ENCODE data around the gene PAPPA. TPM values are rescaled to one million over a fixed set of nuclear protein-coding genes. Genes with fewer than 3 reads are reported as not detected.

The PAPPA gene
- total RNA-seq, 2 experiments from 2014 or later, result not detected

DNA sequence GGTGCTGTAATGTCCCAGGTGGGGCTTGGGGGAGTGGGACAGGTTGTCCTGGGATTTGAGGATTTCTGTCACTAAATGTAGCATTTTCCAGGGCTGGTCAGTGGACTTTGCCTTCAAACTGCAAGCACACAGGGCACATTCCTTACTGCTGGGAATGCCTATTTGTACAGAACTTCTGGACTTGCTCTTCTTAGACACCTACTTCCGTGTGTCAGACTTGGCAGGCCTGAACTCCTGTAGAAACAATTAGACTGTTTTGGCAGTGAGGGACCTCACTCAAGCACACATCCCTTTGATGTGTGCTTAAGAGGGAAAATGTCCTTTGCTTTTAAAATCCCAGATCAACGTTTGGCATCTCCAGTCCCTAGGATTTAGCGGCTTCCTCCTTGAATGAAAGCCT is 192.2 kb downstream of the PAPPA start:
- no peak overlapping the region for H3K4me3 ChIP-seq (ENCODE audit: low read depth, low read length, poor library complexity, severe bottlenecking)
- no peak overlapping the region for H3K27ac ChIP-seq (ENCODE audit: low read depth, low read length, poor library complexity, severe bottlenecking)
- no peak for DNase-seq (ENCODE audit: low spot score)
- H4K20me1 ChIP-seq (ENCODE audit: insufficient read depth, low read length), result no peaks in the 10 kb centered on the region
- TF ChIP-seq, protein P1, sequence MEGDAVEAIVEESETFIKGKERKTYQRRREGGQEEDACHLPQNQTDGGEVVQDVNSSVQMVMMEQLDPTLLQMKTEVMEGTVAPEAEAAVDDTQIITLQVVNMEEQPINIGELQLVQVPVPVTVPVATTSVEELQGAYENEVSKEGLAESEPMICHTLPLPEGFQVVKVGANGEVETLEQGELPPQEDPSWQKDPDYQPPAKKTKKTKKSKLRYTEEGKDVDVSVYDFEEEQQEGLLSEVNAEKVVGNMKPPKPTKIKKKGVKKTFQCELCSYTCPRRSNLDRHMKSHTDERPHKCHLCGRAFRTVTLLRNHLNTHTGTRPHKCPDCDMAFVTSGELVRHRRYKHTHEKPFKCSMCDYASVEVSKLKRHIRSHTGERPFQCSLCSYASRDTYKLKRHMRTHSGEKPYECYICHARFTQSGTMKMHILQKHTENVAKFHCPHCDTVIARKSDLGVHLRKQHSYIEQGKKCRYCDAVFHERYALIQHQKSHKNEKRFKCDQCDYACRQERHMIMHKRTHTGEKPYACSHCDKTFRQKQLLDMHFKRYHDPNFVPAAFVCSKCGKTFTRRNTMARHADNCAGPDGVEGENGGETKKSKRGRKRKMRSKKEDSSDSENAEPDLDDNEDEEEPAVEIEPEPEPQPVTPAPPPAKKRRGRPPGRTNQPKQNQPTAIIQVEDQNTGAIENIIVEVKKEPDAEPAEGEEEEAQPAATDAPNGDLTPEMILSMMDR (conservative IDR thresholded peaks at IDR 0.05; ENCODE audit: low read length), result no peak
- TF ChIP-seq EZH2phosphoT487 (IDR thresholded peaks at IDR 0.05; ENCODE audit: borderline replicate concordance, low read depth, low read length), result no peak
- no peaks in the 10 kb centered on the region for H3K4me1 ChIP-seq (ENCODE audit: insufficient read depth, low read length, poor library complexity, severe bottlenecking)
- no peak overlapping the region for H2AFZ ChIP-seq (ENCODE audit: low read length)
- POLR2A ChIA-PET, result no interaction called here
- no peaks in the 10 kb centered on the region for H3K9me3 ChIP-seq (ENCODE audit: low read length)
- BruUV-seq (replicated peaks), result no TSS peak
- CTCF ChIA-PET (ENCODE audit: unreplicated experiment), result no interaction called here
- no peak overlapping the region for H3K4me2 ChIP-seq (ENCODE audit: low read length)
- no peaks in the 10 kb centered on the region for H3K9me2 ChIP-seq (ENCODE audit: insufficient read depth, low read length)
- H3K79me2 ChIP-seq (ENCODE audit: insufficient read depth, low read depth, low read length), result no peaks in the 10 kb centered on the region
- H3K36me3 ChIP-seq (ENCODE audit: insufficient read depth, low read length), result no peaks in the 10 kb centered on the region
- intact Hi-C loops (cut with micrococcal nuclease; ENCODE audit: unreplicated experiment), result no loop called here

DNA sequence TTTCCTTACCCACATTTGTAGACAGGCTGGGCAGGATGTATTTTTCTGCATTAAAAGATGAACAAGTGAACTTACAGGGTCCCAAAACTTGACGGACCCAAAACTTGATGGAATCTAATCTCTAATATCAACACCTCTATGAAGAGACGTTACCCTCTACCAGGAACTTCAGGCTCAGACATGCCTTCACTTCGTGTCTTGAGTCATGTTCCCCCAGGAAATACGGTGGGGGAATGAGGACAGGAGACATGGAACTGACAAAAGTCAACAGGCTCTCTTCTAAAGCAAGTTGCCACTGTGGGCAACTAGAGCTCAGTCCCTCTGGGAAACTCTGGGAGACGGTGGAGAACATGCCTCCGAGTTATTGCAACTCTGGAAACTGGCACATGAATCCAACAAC is 196.1 kb downstream of the PAPPA start:
- no peak for TF ChIP-seq EZH2phosphoT487 (IDR thresholded peaks at IDR 0.05; ENCODE audit: borderline replicate concordance, low read depth, low read length)
- TF ChIP-seq, protein P1 (conservative IDR thresholded peaks at IDR 0.05; ENCODE audit: low read length), result no peak
- no peak for DNase-seq (ENCODE audit: low spot score)
- no peaks in the 10 kb centered on the region for H3K9me3 ChIP-seq (ENCODE audit: low read length)
- no peak overlapping the region for H3K4me2 ChIP-seq (ENCODE audit: low read length)
- no peaks in the 10 kb centered on the region for H4K20me1 ChIP-seq (ENCODE audit: insufficient read depth, low read length)
- no peaks in the 10 kb centered on the region for H3K4me1 ChIP-seq (ENCODE audit: insufficient read depth, low read length, poor library complexity, severe bottlenecking)
- no peak overlapping the region for H2AFZ ChIP-seq (ENCODE audit: low read length)
- no TSS peak for BruUV-seq (replicated peaks)
- ChIA-PET CTCF (ENCODE audit: unreplicated experiment) (no interaction called here), POLR2A (no interaction called here)
- no peak overlapping the region for H3K4me3 ChIP-seq (ENCODE audit: low read depth, low read length, poor library complexity, severe bottlenecking)
- H3K27ac ChIP-seq (ENCODE audit: low read depth, low read length, poor library complexity, severe bottlenecking), result no peak overlapping the region
- H3K36me3 ChIP-seq (ENCODE audit: insufficient read depth, low read length), result no peaks in the 10 kb centered on the region
- no peaks in the 10 kb centered on the region for H3K9me2 ChIP-seq (ENCODE audit: insufficient read depth, low read length)
- no peaks in the 10 kb centered on the region for H3K79me2 ChIP-seq (ENCODE audit: insufficient read depth, low read depth, low read length)
- intact Hi-C loops (cut with micrococcal nuclease; ENCODE audit: unreplicated experiment), result no loop called here

DNA sequence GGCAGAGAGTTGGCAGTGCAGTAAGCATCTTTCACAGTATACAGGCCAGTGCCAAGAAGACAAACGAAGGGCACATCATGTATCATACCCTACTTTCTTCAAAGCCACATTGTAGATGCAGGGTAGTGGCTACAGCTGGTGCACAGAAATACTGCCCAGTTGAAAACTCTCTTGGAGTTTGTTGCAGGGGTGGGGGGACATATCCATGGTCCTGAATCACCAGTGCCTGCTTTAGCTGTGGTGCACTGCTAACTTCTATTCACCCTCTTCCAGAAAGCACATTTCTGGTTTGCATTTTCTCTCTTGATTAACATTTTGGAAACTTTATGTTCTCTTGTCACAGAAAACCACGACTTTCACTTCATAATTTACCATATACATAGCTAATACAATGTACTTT is 196.6 kb downstream of the PAPPA start:
- Histone ChIP-seq H3K9me2 (ENCODE audit: insufficient read depth, low read length) (no peaks in the 10 kb centered on the region), H2AFZ (ENCODE audit: low read length) (no peak overlapping the region), H3K4me1 (ENCODE audit: insufficient read depth, low read length, poor library complexity, severe bottlenecking) (no peaks in the 10 kb centered on the region), H3K79me2 (ENCODE audit: insufficient read depth, low read depth, low read length) (no peaks in the 10 kb centered on the region), H3K27ac (ENCODE audit: low read depth, low read length, poor library complexity, severe bottlenecking) (no peak overlapping the region), H3K4me3 (ENCODE audit: low read depth, low read length, poor library complexity, severe bottlenecking) (no peak overlapping the region), H3K4me2 (ENCODE audit: low read length) (no peak overlapping the region), H3K36me3 (ENCODE audit: insufficient read depth, low read length) (no peaks in the 10 kb centered on the region), H4K20me1 (ENCODE audit: insufficient read depth, low read length) (no peaks in the 10 kb centered on the region), H3K9me3 (ENCODE audit: low read length) (no peaks in the 10 kb centered on the region)
- ChIA-PET POLR2A (no interaction called here), CTCF (ENCODE audit: unreplicated experiment) (no interaction called here)
- no TSS peak for BruUV-seq (replicated peaks)
- no peak for TF ChIP-seq EZH2phosphoT487 (IDR thresholded peaks at IDR 0.05; ENCODE audit: borderline replicate concordance, low read depth, low read length)
- TF ChIP-seq, protein P1 (conservative IDR thresholded peaks at IDR 0.05; ENCODE audit: low read length), result no peak
- intact Hi-C loops (cut with micrococcal nuclease; ENCODE audit: unreplicated experiment), result no loop called here
- DNase-seq (ENCODE audit: low spot score), result no peak
